HepG2 (cell line): ENCODE measurements around the gene USP7. TPM values are rescaled to one million over a fixed set of nuclear protein-coding genes. Genes with fewer than 3 reads are reported as not detected.
A peak's percentile ranks its signal among the peaks of the same experiment; 100 is the strongest.

Source experiments
- ARID4A ChIP-seq: sonication (generic); formaldehyde crosslinking; IDR thresholded peaks from 2 replicates; pipeline ENCODE4 v1.5.0; 2020; ENCODE audit warnings: mild to moderate bottlenecking, missing genetic modification reagents, borderline replicate concordance
- BCL6 ChIP-seq: IDR thresholded peaks from 2 replicates; pipeline ENCODE4 v1.6.1; 2016; ENCODE audit warnings: missing genetic modification reagents, missing compliant biosample characterization
- CSRNP2 ChIP-seq: sonication (generic); formaldehyde crosslinking; conservative IDR thresholded peaks from 2 replicates; pipeline ENCODE4 v1.8.0; 2022; ENCODE audit warnings: low read depth, missing genetic modification reagents
- HDAC1 ChIP-seq: sonication (generic); formaldehyde crosslinking; IDR thresholded peaks from 2 replicates; pipeline ENCODE4 v1.5.1; 2020; ENCODE audit warnings: mild to moderate bottlenecking, missing genetic modification reagents
- KLF6 ChIP-seq: IDR thresholded peaks from 2 replicates; pipeline ENCODE4 v1.8.0; 2016; ENCODE audit warnings: missing biosample characterization, missing genetic modification reagents
- MATR3 ChIP-seq: sonication (generic); formaldehyde crosslinking; IDR thresholded peaks from 2 replicates; pipeline ENCODE4 v1.4.0; 2020; ENCODE audit warnings: missing genetic modification reagents
- PHF21A ChIP-seq: sonication (generic); formaldehyde crosslinking; IDR thresholded peaks from 2 replicates; pipeline ENCODE4 v1.5.0; 2020; ENCODE audit warnings: mild to moderate bottlenecking, missing genetic modification reagents
- PRDM10 ChIP-seq: sonication (generic); formaldehyde crosslinking; IDR thresholded peaks from 2 replicates; pipeline ENCODE4 v1.4.0; 2020; ENCODE audit warnings: low read depth, missing genetic modification reagents
- SATB2 ChIP-seq: sonication (generic); formaldehyde crosslinking; IDR thresholded peaks from 2 replicates; pipeline ENCODE4 v1.5.0; 2020; ENCODE audit warnings: missing genetic modification reagents
- TCF7 ChIP-seq: sonication (generic); IDR thresholded peaks from 2 replicates; pipeline ENCODE4 v1.6.1; 2016; ENCODE audit warnings: antibody characterized with exemption, low read depth
- TP53 ChIP-seq: sonication (generic); formaldehyde crosslinking; conservative IDR thresholded peaks from 2 replicates; pipeline ENCODE4 v1.4.0; 2020; ENCODE audit warnings: missing genetic modification reagents
- ZBTB3 ChIP-seq: sonication (generic); formaldehyde crosslinking; IDR thresholded peaks from 2 replicates; pipeline ENCODE4 v1.4.0; 2020; ENCODE audit warnings: low read depth, mild to moderate bottlenecking, moderate library complexity, missing genetic modification reagents, borderline replicate concordance
- ZNF264 ChIP-seq: sonication (generic); formaldehyde crosslinking; IDR thresholded peaks from 2 replicates; pipeline ENCODE4 v1.4.0; 2020; ENCODE audit warnings: missing genetic modification reagents
- ZNF501 ChIP-seq: sonication (generic); formaldehyde crosslinking; IDR thresholded peaks from 2 replicates; pipeline ENCODE4 v1.5.1; 2020; ENCODE audit warnings: mild to moderate bottlenecking, moderate library complexity, missing genetic modification reagents
- ZNF652 ChIP-seq: IDR thresholded peaks from 2 replicates; pipeline ENCODE4 v1.6.1; 2016; ENCODE audit warnings: low read depth, borderline replicate concordance
- ZNF703 ChIP-seq: sonication (generic); formaldehyde crosslinking; IDR thresholded peaks from 2 replicates; pipeline ENCODE4 v1.5.1; 2020; ENCODE audit warnings: missing genetic modification reagents, mild to moderate bottlenecking, moderate library complexity, borderline replicate concordance
- ZXDC ChIP-seq: sonication (generic); formaldehyde crosslinking; IDR thresholded peaks from 2 replicates; pipeline ENCODE4 v1.5.0; 2020; ENCODE audit warnings: mild to moderate bottlenecking, missing genetic modification reagents
- polyA plus RNA-seq, 8 experiments: library from polyadenylated mRNA; depleted of rRNA in 3 of 8; stranded (reverse) in 7 of 8; unstranded in 1 of 8; fragments of >200 nt; fragmentation: Illumina TruSeq in 4 of 8; extraction: Trizol in 4 of 8; gene quantifications; 2 replicates each; pipeline versions ENCODE4 v1.2.1 to v1.2.3, GENCODE V29; 2011 to 2016; ENCODE audit warnings: low read depth in 4 of 8, missing spikeins in 1 of 8, mixed read lengths in 1 of 8; ENCODE audit not compliant: insufficient read depth in 1 of 8
- total RNA-seq, 5 experiments: library from RNA; depleted of rRNA; stranded (reverse); fragments of >200 nt; fragmentation: Illumina TruSeq; extraction: Trizol; gene quantifications; 2 replicates each; pipeline ENCODE4 v1.2.3, GENCODE V29; 2016; ENCODE audit warnings: low read depth in 1 of 5

USP7 gene
- total and polyA plus RNA-seq, 2 of the 13 experiments (the other 11 are each of a cell fraction or from before 2014, with no cell fraction given): 52.5 to 173 TPM

- TF ChIP-seq PRDM10 (CRISPR knock-in tag): no peak
- peak; percentile 95 for TF ChIP-seq ZNF501 (CRISPR knock-in tag)
- no peak; the same call in 1 of the 2 replicates for TF ChIP-seq ZNF652
- peak; percentile 75 for TF ChIP-seq ARID4A
- TF ChIP-seq PHF21A (CRISPR knock-in tag): peak; percentile 53; the same call in 1 of the 2 replicates
- no peak; the same call in 1 of the 2 replicates for TF ChIP-seq ZBTB3 (CRISPR knock-in tag)
- TF ChIP-seq TCF7: no peak
- TF ChIP-seq CSRNP2: no peak
- no peak for TF ChIP-seq ZXDC
- 0 out of 2 replicates have a peak, but pooled peaks have one; percentile 66 for TF ChIP-seq TP53
- TF ChIP-seq ZNF703: peak; percentile 49; the same call in 1 of the 2 replicates
- no peak for TF ChIP-seq MATR3 (CRISPR knock-in tag)
- peak; percentile 86 for TF ChIP-seq HDAC1 (CRISPR knock-in tag)
- no peak for TF ChIP-seq KLF6 (CRISPR knock-in tag)
- no peak for TF ChIP-seq SATB2 (CRISPR knock-in tag)
- 0 out of 2 replicates have a peak, but pooled peaks have one; percentile 54 for TF ChIP-seq ZNF264 (CRISPR knock-in tag)
- TF ChIP-seq BCL6: peak; percentile 39; the same call in 1 of the 2 replicates
Observed at GRCh38 chr16:9008601-9009260, 45.0 kb upstream of the USP7 start (continued).
